ELR (cell line): ENCODE results near the gene SLC50A1.

ENCODE experiments used
- DNase-seq: peaks from one replicate; pipeline ENCODE4 v3.0.0-alpha.2; 2015; ENCODE audit warnings: low read depth

Gene SLC50A1

GRCh38 chr1:155170806-155171205 is 35.2 kb downstream of the SLC50A1 start:
- no peak for DNase-seq

- DNase-seq = no peak
These were observed 36.4 kb downstream of the SLC50A1 start for GRCh38 chr1:155171836-155172731.

GRCh38 chr1:155172732-155173477 is 37.3 kb downstream of the SLC50A1 start, which contains the start of gene KRTCAP2:
TSS of gene KRTCAP2 (minus strand) at chr1:155173304. CDS start at chr1:155173224, 80 bp downstream.
- DNase-seq = peak; percentile 97

- peak; percentile 63 for DNase-seq
These were observed 38.0 kb downstream of the SLC50A1 start, which contains the start of gene TRIM46 for GRCh38 chr1:155173478-155174323. TSS of gene TRIM46 (plus strand) at chr1:155173849. CDS start at chr1:155173967, 118 bp downstream.

GRCh38 chr1:155174324-155175280 is 39.0 kb downstream of the SLC50A1 start:
- DNase-seq = peak; percentile 46

- DNase-seq = no peak
These were observed 39.8 kb downstream of the SLC50A1 start for GRCh38 chr1:155175281-155175926.

- no peak for DNase-seq
These were observed 40.3 kb downstream of the SLC50A1 start for GRCh38 chr1:155175927-155176371.

- DNase-seq = peak; percentile 80
These were observed 41.0 kb downstream of the SLC50A1 start for GRCh38 chr1:155176544-155177071.

- DNase-seq = no peak
These were observed 41.7 kb downstream of the SLC50A1 start for GRCh38 chr1:155177192-155177917.

- DNase-seq = no peak
These were observed 42.2 kb downstream of the SLC50A1 start for GRCh38 chr1:155177918-155178281.

GRCh38 chr1:155178441-155179111 is 42.9 kb downstream of the SLC50A1 start:
- no peak for DNase-seq

GRCh38 chr1:155179112-155180031 is 43.7 kb downstream of the SLC50A1 start:
- DNase-seq = no peak

- DNase-seq = no peak
These were observed 45.9 kb downstream of the SLC50A1 start for GRCh38 chr1:155181371-155182051.

- DNase-seq = no peak
These were observed 46.4 kb downstream of the SLC50A1 start for GRCh38 chr1:155182052-155182550.

GRCh38 chr1:155183775-155184221 is 48.1 kb downstream of the SLC50A1 start:
- DNase-seq = no peak

GRCh38 chr1:155184351-155184811 is 48.7 kb downstream of the SLC50A1 start:
- no peak for DNase-seq
